Adrenal gland (tissue), 5 donors: ENCODE data around the gene TNFRSF25.

ENCODE experiments used
- CTCF ChIP-seq, 6 experiments: fragments of 450-650 bp in 4 of 6; fragments of 200-600 bp in 2 of 6; sonication (generic) in 1 of 6; IDR thresholded peaks; 1 replicate in 5 of 6; 2 replicates in 1 of 6; pipeline versions ENCODE4 v1.5.1 to v1.8.0; 2016 to 2021; ENCODE audit warnings: antibody characterized with exemption in 6 of 6, mild to moderate bottlenecking in 2 of 6, moderate library complexity in 1 of 6
- POLR2A ChIP-seq, 2 donors: fragments of 450-650 bp; IDR thresholded peaks; one replicate each; pipeline ENCODE4 v1.6.1; 2017; ENCODE audit warnings: antibody characterized with exemption in 2 of 2, mild to moderate bottlenecking in 2 of 2, moderate library complexity in 1 of 2
- donor health status: DM: no; HTN: no; CAD: no.

GRCh38 chr1:6481820-6482219 lies 15.8 kb upstream of the TNFRSF25 start:
- TF ChIP-seq CTCF (IDR thresholded peaks at IDR 0.05) (no peak), POLR2A (IDR thresholded peaks at IDR 0.05) (no peak)
